Neuronal stem cell (in vitro differentiated cells): ENCODE measurements around the gene RAB40AL.

Experiments used
- DNase-seq: peaks from one replicate; pipeline ENCODE4 v3.0.0-alpha.2; 2013; ENCODE audit warnings: low spot score
- H2AFZ ChIP-seq: one replicate; pipeline ENCODE4 v1.6.1; 2013; ENCODE audit warnings: mild to moderate bottlenecking, low read length, inconsistent platforms
- H2AK5ac ChIP-seq: 2 replicates; pipeline ENCODE4 v1.6.1; 2013; ENCODE audit warnings: low read depth, mild to moderate bottlenecking, inconsistent platforms, low read length, moderate library complexity, mixed read lengths
- H2BK120ac ChIP-seq: 2 replicates; pipeline ENCODE4 v1.6.1; 2013; ENCODE audit warnings: low read depth, mild to moderate bottlenecking, inconsistent platforms, low read length, moderate library complexity, mixed read lengths
- H2BK12ac ChIP-seq: one replicate; pipeline ENCODE4 v1.6.1; 2013; ENCODE audit warnings: low read length, inconsistent platforms
- H2BK15ac ChIP-seq: 2 replicates; pipeline ENCODE4 v1.6.1; 2013; ENCODE audit warnings: mild to moderate bottlenecking, low read length, inconsistent platforms, mixed read lengths
- H2BK5ac ChIP-seq: one replicate; pipeline ENCODE4 v1.6.1; 2013; ENCODE audit warnings: inconsistent platforms, mild to moderate bottlenecking, low read length, moderate library complexity
- H3K14ac ChIP-seq: one replicate; pipeline ENCODE4 v1.6.1; 2013; ENCODE audit warnings: low read length, inconsistent platforms
- H3K18ac ChIP-seq: 2 replicates; pipeline ENCODE4 v1.6.1; 2013; ENCODE audit warnings: low read length, inconsistent platforms
- H3K23ac ChIP-seq: 2 replicates; pipeline ENCODE4 v1.6.1; 2013; ENCODE audit warnings: low read depth, mild to moderate bottlenecking, mixed read lengths, low read length, inconsistent platforms; ENCODE audit not compliant: poor library complexity
- H3K27ac ChIP-seq: replicated peaks from 3 replicates; pipeline ENCODE4 v1.5.1; 2013; ENCODE audit warnings: low read length, inconsistent platforms
- H3K27me3 ChIP-seq, 3 experiments: 2 replicates each; pipeline ENCODE4 v1.6.1; 2013; ENCODE audit warnings: low read length in 3 of 3, mild to moderate bottlenecking in 2 of 3, inconsistent platforms in 1 of 3, low read depth in 1 of 3, mixed read lengths in 1 of 3, moderate library complexity in 1 of 3; ENCODE audit not compliant: control insufficient read depth in 3 of 3, insufficient read depth in 3 of 3
- H3K36me3 ChIP-seq, 2 donors: replicated peaks in 1 of 2; 2 replicates each; pipeline ENCODE4 v1.6.1; 2013; ENCODE audit warnings: low read length in 2 of 2; ENCODE audit not compliant: control insufficient read depth in 2 of 2, insufficient read depth in 2 of 2
- H3K4ac ChIP-seq: 2 replicates; pipeline ENCODE4 v1.6.1; 2013; ENCODE audit warnings: inconsistent platforms, mild to moderate bottlenecking, low read length, moderate library complexity
- H3K4me1 ChIP-seq, 2 donors: 1 replicate in 1 of 2; 2 replicates in 1 of 2; pipeline ENCODE4 v1.6.1; 2013; ENCODE audit warnings: low read length in 2 of 2, low read depth in 1 of 2; ENCODE audit not compliant: control insufficient read depth in 2 of 2, insufficient read depth in 1 of 2
- H3K4me2 ChIP-seq: one replicate; pipeline ENCODE4 v1.6.1; 2013; ENCODE audit warnings: mild to moderate bottlenecking, low read length, inconsistent platforms; ENCODE audit not compliant: insufficient read depth, poor library complexity, severe bottlenecking
- H3K4me3 ChIP-seq, 2 donors: 2 replicates each; pipeline ENCODE4 v1.5.1; 2013; ENCODE audit warnings: low read length in 2 of 2, mild to moderate bottlenecking in 2 of 2, inconsistent platforms in 1 of 2, moderate library complexity in 1 of 2
- H3K79me1 ChIP-seq: one replicate; pipeline ENCODE4 v1.6.1; 2013; ENCODE audit warnings: low read depth, mild to moderate bottlenecking, inconsistent platforms, low read length, moderate library complexity
- H3K9ac ChIP-seq: one replicate; pipeline ENCODE4 v1.6.1; 2013; ENCODE audit warnings: mild to moderate bottlenecking, low read depth, low read length, inconsistent platforms; ENCODE audit not compliant: poor library complexity
- H3K9me3 ChIP-seq, 2 donors: replicated peaks in 1 of 2; 2 replicates each; pipeline versions ENCODE3 to v1.6.1; 2013; ENCODE audit warnings: low read length in 2 of 2, mild to moderate bottlenecking in 2 of 2, inconsistent platforms in 1 of 2, low read depth in 1 of 2, mixed read lengths in 1 of 2, moderate library complexity in 1 of 2; ENCODE audit not compliant: control insufficient read depth in 2 of 2, insufficient read depth in 1 of 2
- H4K8ac ChIP-seq: one replicate; pipeline ENCODE4 v1.6.1; 2013; ENCODE audit warnings: low read depth, mild to moderate bottlenecking, inconsistent platforms, low read length, moderate library complexity
- H4K91ac ChIP-seq: one replicate; pipeline ENCODE4 v1.6.1; 2013; ENCODE audit warnings: low read length, low read depth, mild to moderate bottlenecking, inconsistent platforms; ENCODE audit not compliant: poor library complexity
- WGBS, 2 donors: extraction: QIAGEN DNeasy Blood & Tissue Kit; methylation state at CpG; one replicate each; pipeline ENCODE4 v1.1.7; 2013; ENCODE audit warnings: missing lambda C conversion rate in 2 of 2, mixed read lengths in 1 of 2; ENCODE audit not compliant: insufficient read length in 2 of 2, insufficient replicate concordance in 1 of 2; ENCODE audit errors: extremely low coverage in 2 of 2; 5-methylcytosine and 5-hydroxymethylcytosine counted together

RAB40AL gene

GRCh38 chrX:102902355-102902754 lies 34.7 kb upstream of the RAB40AL start:
- Histone ChIP-seq H3K9me3 (no peaks in the 10 kb centered on the region), H4K8ac (no peak overlapping the region), H3K9ac (no peak overlapping the region), H4K91ac (no peak overlapping the region), H2BK120ac (no peak overlapping the region), H2BK12ac (no peak overlapping the region), H3K27me3 (no peaks in the 10 kb centered on the region), H2BK15ac (no peak overlapping the region), H3K23ac (no peak overlapping the region), H3K4me1 (no peaks in the 10 kb centered on the region), H3K18ac (no peak overlapping the region), H2AFZ (no peak overlapping the region), H2AK5ac (no peak overlapping the region), H2BK5ac (no peak overlapping the region), H3K36me3 (peaks cover 2 to 20% of the 10 kb centered on the region in 2 donors), H3K79me1 (no peaks in the 10 kb centered on the region), H3K4me2 (no peak overlapping the region), H3K27ac (no peak overlapping the region), H3K4me3 (no peak overlapping the region), H3K14ac (no peak overlapping the region), H3K4ac (no peak overlapping the region)
- DNase-seq: no peak

GRCh38 chrX:102930990-102931756 lies 5.9 kb upstream of the RAB40AL start:
- Histone ChIP-seq H2AFZ (no peak overlapping the region), H3K79me1 (no peaks in the 10 kb centered on the region), H3K9me3 (no peaks in the 10 kb centered on the region), H3K4me1 (no peaks in the 10 kb centered on the region), H2BK15ac (no peak overlapping the region), H3K27me3 (no peaks in the 10 kb centered on the region), H2BK120ac (no peak overlapping the region), H3K23ac (no peak overlapping the region), H4K91ac (no peak overlapping the region), H2BK12ac (no peak overlapping the region), H3K4me2 (no peak overlapping the region), H3K4me3 (no peak overlapping the region), H3K9ac (no peak overlapping the region), H3K36me3 (no peaks in the 10 kb centered on the region), H3K14ac (no peak overlapping the region), H3K27ac (no peak overlapping the region), H3K4ac (no peak overlapping the region), H2AK5ac (no peak overlapping the region), H2BK5ac (no peak overlapping the region), H3K18ac (no peak overlapping the region), H4K8ac (no peak overlapping the region)
- no CpG with 5 or more reads among the region's 2 CpGs for WGBS, 2 donors
- no peak for DNase-seq

- no CpG with 5 or more reads among the region's 3 CpGs for WGBS, 2 donors
- Histone ChIP-seq H3K27ac (no peak overlapping the region), H3K4me3 (no peak overlapping the region), H3K14ac (no peak overlapping the region), H3K23ac (no peak overlapping the region), H3K4me1 (no peaks in the 10 kb centered on the region), H2BK120ac (no peak overlapping the region), H2AFZ (no peak overlapping the region), H3K9me3 (no peaks in the 10 kb centered on the region), H3K18ac (no peak overlapping the region), H2BK12ac (no peak overlapping the region), H3K9ac (no peak overlapping the region), H3K4ac (no peak overlapping the region), H4K91ac (no peak overlapping the region), H3K27me3 (no peaks in the 10 kb centered on the region), H3K36me3 (no peaks in the 10 kb centered on the region), H4K8ac (no peak overlapping the region), H2AK5ac (no peak overlapping the region), H3K79me1 (no peaks in the 10 kb centered on the region), H3K4me2 (no peak overlapping the region), H2BK5ac (no peak overlapping the region), H2BK15ac (no peak overlapping the region)
- DNase-seq: peak; percentile 21
Observed at GRCh38 chrX:102934624-102935023, 2.4 kb upstream of the RAB40AL start.

GRCh38 chrX:102950908-102951866 lies 14.1 kb downstream of the RAB40AL start:
- Histone ChIP-seq H3K4me3 (peak overlapping the region in 1 of 2 donors; percentile 63), H3K27me3 (no peaks in the 10 kb centered on the region)

More at GRCh38 chrX:102950908-102951866, 14.1 kb downstream of the RAB40AL start:
- H3K4me1 ChIP-seq: no peaks in the 10 kb centered on the region
- H3K4ac ChIP-seq: no peak overlapping the region
- H3K4me2 ChIP-seq: peak overlapping the region; percentile 33
- H2BK5ac ChIP-seq: no peak overlapping the region
- H3K14ac ChIP-seq: no peak overlapping the region
- DNase-seq: peak; percentile 64
- no peak overlapping the region for H3K9ac ChIP-seq
- no peak overlapping the region for H3K23ac ChIP-seq
- H2BK12ac ChIP-seq: no peak overlapping the region
- H4K91ac ChIP-seq: no peak overlapping the region
- no peak overlapping the region for H2BK15ac ChIP-seq
- H4K8ac ChIP-seq: no peak overlapping the region
- no peak overlapping the region for H3K18ac ChIP-seq
- no peak overlapping the region for H2BK120ac ChIP-seq
- H2AFZ ChIP-seq: no peak overlapping the region
- no peak overlapping the region for H2AK5ac ChIP-seq
- no peaks in the 10 kb centered on the region for H3K36me3 ChIP-seq
- no peaks in the 10 kb centered on the region for H3K9me3 ChIP-seq
- no peaks in the 10 kb centered on the region for H3K79me1 ChIP-seq
- whole genome bisulfite sequencing, 2 donors: no CpG with 5 or more reads among the region's 14 CpGs
- no peak overlapping the region for H3K27ac ChIP-seq
